GM23248 (cell line): Measurements from ENCODE around the gene PDE4B. TPM values are rescaled to one million over a fixed set of nuclear protein-coding genes. Genes with fewer than 3 reads are reported as not detected.
A peak's percentile ranks its signal among the peaks of the same experiment; 100 is the strongest.

ENCODE experiments used
- DNase-seq: peaks from one replicate; pipeline ENCODE4 v3.0.0-alpha.2; 2015
- H2AFZ ChIP-seq: fragments of 200-600 bp; sonication (generic); 2 replicates; pipeline ENCODE4 v1.6.1; 2016; ENCODE audit warnings: antibody characterized with exemption
- H3F3A ChIP-seq: fragments of 200-600 bp; sonication (generic); 2 replicates; pipeline ENCODE4 v1.6.1; 2016; ENCODE audit warnings: mild to moderate bottlenecking, antibody characterized with exemption, mixed run types; ENCODE audit not compliant: insufficient read depth
- H3K27ac ChIP-seq: fragments of 200-600 bp; sonication (generic); 2 replicates; pipeline ENCODE4 v1.5.1; 2016; ENCODE audit warnings: mild to moderate bottlenecking
- H3K27me3 ChIP-seq: fragments of 200-600 bp; sonication (generic); replicated peaks from 2 replicates; pipeline ENCODE4 v1.6.1; 2016; ENCODE audit warnings: mild to moderate bottlenecking; ENCODE audit not compliant: insufficient read depth
- H3K36me3 ChIP-seq: fragments of 200-600 bp; sonication (generic); 2 replicates; pipeline ENCODE4 v1.6.1; 2016; ENCODE audit warnings: low read depth, mild to moderate bottlenecking
- H3K4me1 ChIP-seq: fragments of 200-600 bp; sonication (generic); 2 replicates; pipeline ENCODE4 v1.6.1; 2016; ENCODE audit warnings: mild to moderate bottlenecking; ENCODE audit not compliant: insufficient read depth
- H3K4me2 ChIP-seq: fragments of 200-600 bp; sonication (generic); one replicate; pipeline ENCODE4 v1.6.1; 2016; ENCODE audit warnings: mild to moderate bottlenecking; ENCODE audit not compliant: unreplicated experiment
- H3K4me3 ChIP-seq: fragments of 200-600 bp; sonication (generic); 2 replicates; pipeline ENCODE4 v1.5.1; 2016; ENCODE audit warnings: mild to moderate bottlenecking
- H3K79me2 ChIP-seq: fragments of 200-600 bp; sonication (generic); 2 replicates; pipeline ENCODE4 v1.6.1; 2016; ENCODE audit warnings: mild to moderate bottlenecking; ENCODE audit not compliant: insufficient read depth
- H3K9ac ChIP-seq: fragments of 200-600 bp; sonication (generic); 2 replicates; pipeline ENCODE4 v1.6.1; 2016; ENCODE audit warnings: mild to moderate bottlenecking
- H3K9me2 ChIP-seq: fragments of 200-600 bp; sonication (generic); 2 replicates; pipeline ENCODE4 v1.6.1; 2016; ENCODE audit warnings: mixed run types, mild to moderate bottlenecking, moderate library complexity; ENCODE audit not compliant: insufficient read depth
- H3K9me3 ChIP-seq: fragments of 200-600 bp; sonication (generic); one replicate; pipeline ENCODE4 v1.6.1; 2017; ENCODE audit warnings: low read depth
- H4K20me1 ChIP-seq: fragments of 200-600 bp; sonication (generic); 2 replicates; pipeline ENCODE4 v1.6.0; 2016; ENCODE audit not compliant: insufficient read depth
- EZH2 ChIP-seq: fragments of 200-600 bp; sonication (generic); IDR thresholded peaks from 2 replicates; pipeline ENCODE4 v1.6.1; 2018; ENCODE audit warnings: antibody characterized with exemption, mild to moderate bottlenecking; ENCODE audit not compliant: insufficient read depth, poor library complexity, severe bottlenecking
- EZH2phosphoT487 ChIP-seq: fragments of 200-600 bp; sonication (generic); IDR thresholded peaks from 2 replicates; pipeline ENCODE4 v1.6.1; 2018; ENCODE audit warnings: antibody characterized with exemption, moderate library complexity, mild to moderate bottlenecking, low read depth; ENCODE audit not compliant: insufficient read depth
- WGBS, 2 experiments: methylation state at CpG; one replicate each; pipeline ENCODE4 v1.1.6; 2015 to 2017; ENCODE audit warnings: low lambda C conversion rate in 2 of 2, low coverage in 1 of 2; ENCODE audit errors: missing lambda C conversion rate in 2 of 2; 5-methylcytosine and 5-hydroxymethylcytosine counted together
- in situ Hi-C: fragments of 300-500 bp; cut with MboI; formaldehyde crosslinking; loops from 2 replicates; pipeline ENCODE4 v1.15.0; 2020
- polyA plus RNA-seq: library from polyadenylated mRNA; unstranded; fragments of >200 nt; fragmentation: Nextera tagmentation; extraction: Ambion mirVana; gene quantifications from 2 replicates; pipeline ENCODE4 v1.2.1, GENCODE V29; 2016
- total RNA-seq: library from RNA; depleted of rRNA; stranded (reverse); fragments of >200 nt; shearing (Covaris generic); gene quantifications from 2 replicates; pipeline ENCODE4 v1.2.3, GENCODE V29; 2014

PDE4B gene
- total and polyA plus RNA-seq, 2 experiments from 2014 or later, result 19.9 to 36.2 TPM

DNA sequence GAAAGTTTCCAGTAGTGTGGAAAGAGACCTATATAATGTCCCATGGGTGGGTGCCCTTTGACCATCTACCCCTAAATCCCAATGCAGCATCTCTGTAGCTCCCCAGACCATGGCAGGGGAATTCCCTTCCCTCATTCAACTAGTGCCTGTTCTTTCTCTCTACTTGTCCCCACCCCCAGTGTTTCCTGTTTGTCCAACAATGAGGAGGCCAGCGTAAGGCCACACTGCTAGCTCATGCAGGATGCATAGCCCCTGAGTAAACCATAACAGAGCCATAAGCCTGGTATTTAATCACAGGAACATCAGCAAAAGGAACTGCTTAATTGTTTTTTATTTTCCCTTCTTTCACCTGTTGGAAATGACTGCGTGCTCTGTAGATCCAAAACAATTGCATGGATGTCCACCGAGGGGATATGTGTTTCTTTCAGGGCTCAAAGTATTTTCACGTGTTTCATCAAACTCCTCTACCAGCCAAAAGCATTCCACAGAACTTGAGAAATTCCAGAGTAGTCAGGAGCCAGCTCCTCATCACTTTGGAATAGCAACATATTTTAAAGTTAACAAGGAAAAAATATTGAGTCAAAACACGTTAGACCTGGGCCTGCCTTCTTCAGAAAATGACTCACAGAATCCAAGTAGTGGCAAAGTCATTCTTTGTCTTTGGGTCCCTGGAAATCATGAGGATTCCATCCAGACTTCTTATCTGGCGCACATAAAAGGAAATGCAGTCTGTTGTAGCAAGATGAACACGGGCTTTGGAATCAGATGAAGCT lies 578.7 kb downstream of the PDE4B start:
- H3K4me2 ChIP-seq, result peak overlapping the region; percentile 74
- 6 to 7% methylated on average over 7 of the region's 7 CpGs for WGBS, 2 experiments
- no peaks in the 10 kb centered on the region for H4K20me1 ChIP-seq
- peaks cover 67% of the 10 kb centered on the region for H3K4me1 ChIP-seq
- no peak overlapping the region for H2AFZ ChIP-seq
- H3K27ac ChIP-seq, result peak overlapping the region; percentile 95
- H3K79me2 ChIP-seq, result peaks cover 22% of the 10 kb centered on the region
- TF ChIP-seq EZH2 (no peak), EZH2phosphoT487 (no peak)
- in situ Hi-C loops, result no loop called here
- DNase-seq, result peak; percentile 88
- no peaks in the 10 kb centered on the region for H3K9me3 ChIP-seq
- H3K36me3 ChIP-seq, result peaks cover 54% of the 10 kb centered on the region
- no peaks in the 10 kb centered on the region for H3K27me3 ChIP-seq
- H3K9ac ChIP-seq, result peak overlapping the region; percentile 69
- H3K4me3 ChIP-seq, result peak overlapping the region; percentile 47
- H3F3A ChIP-seq, result peaks cover 89% of the 10 kb centered on the region
- no peaks in the 10 kb centered on the region for H3K9me2 ChIP-seq

DNA sequence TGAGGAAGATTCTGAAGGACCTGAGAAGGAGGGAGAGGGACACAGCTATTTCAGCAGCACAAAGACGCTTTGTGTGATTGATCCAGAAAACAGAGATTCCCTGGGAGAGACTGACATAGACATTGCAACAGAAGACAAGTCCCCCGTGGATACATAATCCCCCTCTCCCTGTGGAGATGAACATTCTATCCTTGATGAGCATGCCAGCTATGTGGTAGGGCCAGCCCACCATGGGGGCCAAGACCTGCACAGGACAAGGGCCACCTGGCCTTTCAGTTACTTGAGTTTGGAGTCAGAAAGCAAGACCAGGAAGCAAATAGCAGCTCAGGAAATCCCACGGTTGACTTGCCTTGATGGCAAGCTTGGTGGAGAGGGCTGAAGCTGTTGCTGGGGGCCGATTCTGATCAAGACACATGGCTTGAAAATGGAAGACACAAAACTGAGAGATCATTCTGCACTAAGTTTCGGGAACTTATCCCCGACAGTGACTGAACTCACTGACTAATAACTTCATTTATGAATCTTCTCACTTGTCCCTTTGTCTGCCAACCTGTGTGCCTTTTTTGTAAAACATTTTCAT lies 579.9 kb downstream of the PDE4B start:
- H4K20me1 ChIP-seq, result no peaks in the 10 kb centered on the region
- H3K9me3 ChIP-seq, result no peaks in the 10 kb centered on the region
- H3K4me3 ChIP-seq, result no peak overlapping the region
- H3K36me3 ChIP-seq, result peaks cover 42% of the 10 kb centered on the region
- peaks cover 12% of the 10 kb centered on the region; the same call in 1 of the 2 replicates for H3K79me2 ChIP-seq
- no peaks in the 10 kb centered on the region for H3K27me3 ChIP-seq
- H3K9ac ChIP-seq, result peak overlapping the region; percentile 69; the same call in 1 of the 2 replicates
- WGBS, 2 experiments, result 87 to 90% methylated on average over 6 of the region's 6 CpGs
- in situ Hi-C loops, result no loop called here
- DNase-seq, result no peak
- TF ChIP-seq EZH2phosphoT487 (no peak), EZH2 (no peak)
- peak overlapping the region; percentile 95 for H3K27ac ChIP-seq
- H3K9me2 ChIP-seq, result no peaks in the 10 kb centered on the region
- H3K4me1 ChIP-seq, result peaks cover 60% of the 10 kb centered on the region
- peak overlapping the region; percentile 74 for H3K4me2 ChIP-seq
- no peak overlapping the region for H2AFZ ChIP-seq
- H3F3A ChIP-seq, result peaks cover 77% of the 10 kb centered on the region

DNA sequence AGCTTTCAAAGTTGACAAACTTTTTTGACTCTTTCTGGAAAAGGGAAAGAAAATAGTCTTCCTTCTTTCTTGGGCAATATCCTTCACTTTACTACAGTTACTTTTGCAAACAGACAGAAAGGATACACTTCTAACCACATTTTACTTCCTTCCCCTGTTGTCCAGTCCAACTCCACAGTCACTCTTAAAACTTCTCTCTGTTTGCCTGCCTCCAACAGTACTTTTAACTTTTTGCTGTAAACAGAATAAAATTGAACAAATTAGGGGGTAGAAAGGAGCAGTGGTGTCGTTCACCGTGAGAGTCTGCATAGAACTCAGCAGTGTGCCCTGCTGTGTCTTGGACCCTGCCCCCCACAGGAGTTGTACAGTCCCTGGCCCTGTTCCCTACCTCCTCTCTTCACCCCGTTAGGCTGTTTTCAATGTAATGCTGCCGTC lies 580.5 kb downstream of the PDE4B start:
- peak overlapping the region; percentile 95 for H3K27ac ChIP-seq
- WGBS, 2 experiments, result 78 to 81% methylated on average over 4 of the region's 4 CpGs
- H3K9me3 ChIP-seq, result no peaks in the 10 kb centered on the region
- peaks cover 54% of the 10 kb centered on the region for H3K4me1 ChIP-seq
- no peak overlapping the region for H3K4me3 ChIP-seq
- no peak overlapping the region for H3K4me2 ChIP-seq
- H3K27me3 ChIP-seq, result no peaks in the 10 kb centered on the region
- H3K9ac ChIP-seq, result no peak overlapping the region
- peaks cover 36% of the 10 kb centered on the region for H3K36me3 ChIP-seq
- no peaks in the 10 kb centered on the region for H3K9me2 ChIP-seq
- H3K79me2 ChIP-seq, result 0 out of 2 replicates have a peak, but pooled peaks cover 9% of the 10 kb centered on the region
- no peak overlapping the region for H2AFZ ChIP-seq
- TF ChIP-seq EZH2 (no peak), EZH2phosphoT487 (no peak)
- DNase-seq, result no peak
- H3F3A ChIP-seq, result peaks cover 72% of the 10 kb centered on the region
- no peaks in the 10 kb centered on the region for H4K20me1 ChIP-seq
- in situ Hi-C loops, result no loop called here

DNA sequence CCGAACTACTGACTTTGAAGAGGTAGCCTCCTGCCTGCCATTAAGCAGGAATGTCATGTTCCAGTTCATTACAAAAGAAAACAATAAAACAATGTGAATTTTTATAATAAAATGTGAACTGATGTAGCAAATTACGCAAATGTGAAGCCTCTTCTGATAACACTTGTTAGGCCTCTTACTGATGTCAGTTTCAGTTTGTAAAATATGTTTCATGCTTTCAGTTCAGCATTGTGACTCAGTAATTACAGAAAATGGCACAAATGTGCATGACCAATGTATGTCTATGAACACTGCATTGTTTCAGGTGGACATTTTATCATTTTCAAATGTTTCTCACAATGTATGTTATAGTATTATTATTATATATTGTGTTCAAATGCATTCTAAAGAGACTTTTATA lies 581.5 kb downstream of the PDE4B start:
- Histone ChIP-seq H3K9ac (peak overlapping the region; percentile 24; the same call in 1 of the 2 replicates), H3K36me3 (peaks cover 27% of the 10 kb centered on the region), H3K9me2 (no peaks in the 10 kb centered on the region), H3K4me1 (peaks cover 53% of the 10 kb centered on the region), H3F3A (peaks cover 62% of the 10 kb centered on the region), H2AFZ (no peak overlapping the region), H3K79me2 (0 out of 2 replicates have a peak, but pooled peaks cover 9% of the 10 kb centered on the region), H3K9me3 (no peaks in the 10 kb centered on the region), H3K27me3 (no peaks in the 10 kb centered on the region), H3K4me3 (peak overlapping the region; percentile 25; the same call in 1 of the 2 replicates), H4K20me1 (no peaks in the 10 kb centered on the region), H3K4me2 (peak overlapping the region; percentile 60), H3K27ac (peak overlapping the region; percentile 35)
- in situ Hi-C loops, result no loop called here
- DNase-seq, result no peak
- 67 to 75% methylated on average over 2 of the region's 2 CpGs for WGBS, 2 experiments
- no peak for TF ChIP-seq EZH2
- no peak for TF ChIP-seq EZH2phosphoT487
